Measurements from ENCODE around the gene PPA1.
A peak's percentile ranks its signal among the peaks of the same experiment; 100 is the strongest.

Gene PPA1

GRCh38 chr10:70271996-70272924 is 39.0 kb upstream of the PPA1 start:
- no peak overlapping the region for H3K4me3 ChIP-seq
- peak; percentile 40 for DNase-seq (ENCODE audit: low spot score)
- H3K27ac ChIP-seq: no peak overlapping the region
- TF ChIP-seq, protein P1, sequence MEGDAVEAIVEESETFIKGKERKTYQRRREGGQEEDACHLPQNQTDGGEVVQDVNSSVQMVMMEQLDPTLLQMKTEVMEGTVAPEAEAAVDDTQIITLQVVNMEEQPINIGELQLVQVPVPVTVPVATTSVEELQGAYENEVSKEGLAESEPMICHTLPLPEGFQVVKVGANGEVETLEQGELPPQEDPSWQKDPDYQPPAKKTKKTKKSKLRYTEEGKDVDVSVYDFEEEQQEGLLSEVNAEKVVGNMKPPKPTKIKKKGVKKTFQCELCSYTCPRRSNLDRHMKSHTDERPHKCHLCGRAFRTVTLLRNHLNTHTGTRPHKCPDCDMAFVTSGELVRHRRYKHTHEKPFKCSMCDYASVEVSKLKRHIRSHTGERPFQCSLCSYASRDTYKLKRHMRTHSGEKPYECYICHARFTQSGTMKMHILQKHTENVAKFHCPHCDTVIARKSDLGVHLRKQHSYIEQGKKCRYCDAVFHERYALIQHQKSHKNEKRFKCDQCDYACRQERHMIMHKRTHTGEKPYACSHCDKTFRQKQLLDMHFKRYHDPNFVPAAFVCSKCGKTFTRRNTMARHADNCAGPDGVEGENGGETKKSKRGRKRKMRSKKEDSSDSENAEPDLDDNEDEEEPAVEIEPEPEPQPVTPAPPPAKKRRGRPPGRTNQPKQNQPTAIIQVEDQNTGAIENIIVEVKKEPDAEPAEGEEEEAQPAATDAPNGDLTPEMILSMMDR (IDR thresholded peaks at IDR 0.05): no peak

DNA sequence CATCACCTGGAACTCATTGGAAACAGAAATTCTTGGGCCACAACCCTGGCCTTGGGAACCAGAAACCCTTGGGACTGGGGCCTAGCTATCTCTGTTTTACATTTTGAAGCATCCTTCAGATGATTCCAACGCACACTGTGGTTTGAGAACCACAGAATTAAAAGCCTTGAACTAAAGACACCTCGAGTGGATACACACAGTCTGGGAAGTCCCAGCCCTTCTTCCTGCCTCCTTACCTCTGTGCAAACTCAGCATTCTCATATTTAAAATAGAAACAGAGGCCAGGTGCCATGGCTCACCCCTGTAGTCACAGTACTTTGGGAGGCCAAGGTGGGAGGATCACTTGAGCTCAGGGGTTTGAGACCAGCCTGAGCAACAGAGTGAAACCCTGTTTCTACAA is 37.7 kb upstream of the PPA1 start:
- no peak overlapping the region for H3K27ac ChIP-seq
- no peak for DNase-seq (ENCODE audit: low spot score)
- TF ChIP-seq, protein P1 (IDR thresholded peaks at IDR 0.05): no peak
- H3K4me3 ChIP-seq: no peak overlapping the region

DNA sequence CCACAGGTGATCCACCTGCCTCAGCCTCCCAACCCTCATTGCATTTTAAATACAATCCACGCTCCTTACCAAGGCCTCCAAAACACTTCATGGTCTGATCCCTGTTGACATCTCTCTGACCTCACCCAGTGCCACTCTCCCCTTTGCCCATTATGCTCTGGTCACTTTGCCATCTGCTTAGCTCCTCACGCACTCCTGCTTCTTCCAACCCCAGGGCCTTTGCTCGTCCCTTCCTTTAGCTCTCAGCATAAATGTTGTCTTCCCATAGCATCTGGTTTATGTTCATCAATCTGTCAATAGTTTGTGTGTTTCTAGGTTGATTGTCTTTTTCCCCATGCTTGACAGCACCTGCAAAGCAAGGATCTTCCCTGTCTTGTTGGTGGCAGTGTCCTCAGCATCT is 36.5 kb upstream of the PPA1 start:
- TF ChIP-seq, protein P1 (IDR thresholded peaks at IDR 0.05): no peak
- DNase-seq (ENCODE audit: low spot score): no peak
- H3K4me3 ChIP-seq: no peak overlapping the region
- no peak overlapping the region for H3K27ac ChIP-seq

GRCh38 chr10:70268376-70268775 is 35.1 kb upstream of the PPA1 start:
- TF ChIP-seq, protein P1 (IDR thresholded peaks at IDR 0.05): no peak
- Histone ChIP-seq H3K4me3 (no peak overlapping the region), H3K27ac (no peak overlapping the region)
- DNase-seq (ENCODE audit: low spot score): no peak

GRCh38 chr10:70267161-70267933 is 34.1 kb upstream of the PPA1 start:
- Histone ChIP-seq H3K4me3 (no peak overlapping the region), H3K27ac (no peak overlapping the region)
- TF ChIP-seq, protein P1 (IDR thresholded peaks at IDR 0.05): no peak
- peak; percentile 71 for DNase-seq (ENCODE audit: low spot score)

GRCh38 chr10:70266701-70267100 is 33.5 kb upstream of the PPA1 start:
- Histone ChIP-seq H3K27ac (no peak overlapping the region), H3K4me3 (no peak overlapping the region)
- DNase-seq (ENCODE audit: low spot score): peak; percentile 62
- TF ChIP-seq, protein P1 (IDR thresholded peaks at IDR 0.05): no peak

Data from coronary artery (tissue), 2 donors.